CD4-positive, CD25-positive, alpha-beta regulatory T cell (primary cell): Measurements from ENCODE around the gene TNFRSF8. TPM values are rescaled to one million over a fixed set of nuclear protein-coding genes. Genes with fewer than 3 reads are reported as not detected.

ENCODE experiments used
- ATAC-seq, 2 donors: fragments of 150-1000 bp; cut with Tn5 transposase; one replicate each; pipeline ENCODE4 v1.10.0; 2021; ENCODE audit warnings: low read depth in 2 of 2, moderate number of reproducible peaks in 2 of 2, moderate library complexity in 1 of 2
- DNase-seq, 3 donors: peaks; one replicate each; pipeline versions ENCODE4 v3.0.0 to v3.0.0-alpha.2; 2012 to 2022; ENCODE audit warnings: mixed read lengths in 1 of 3
- H3K27ac ChIP-seq: one replicate; pipeline ENCODE4 v1.7.0; 2013; ENCODE audit warnings: mild to moderate bottlenecking, low read length; ENCODE audit not compliant: insufficient read depth, poor library complexity, severe bottlenecking
- H3K27me3 ChIP-seq: one replicate; pipeline ENCODE4 v1.7.0; 2013; ENCODE audit warnings: low read length; ENCODE audit not compliant: control insufficient read depth, insufficient read depth
- H3K36me3 ChIP-seq: one replicate; pipeline ENCODE4 v1.7.0; 2013; ENCODE audit warnings: mild to moderate bottlenecking, low read length, moderate library complexity; ENCODE audit not compliant: control insufficient read depth, insufficient read depth
- H3K4me1 ChIP-seq: 2 replicates; pipeline ENCODE4 v1.7.0; 2013; ENCODE audit warnings: mild to moderate bottlenecking, low read length; ENCODE audit not compliant: insufficient read depth, control insufficient read depth, poor library complexity, severe bottlenecking
- H3K4me3 ChIP-seq: one replicate; pipeline ENCODE4 v1.7.0; 2013; ENCODE audit warnings: low read depth, mild to moderate bottlenecking, low read length, moderate library complexity
- H3K9me3 ChIP-seq, 2 experiments: 1 replicate in 1 of 2; 2 replicates in 1 of 2; pipeline ENCODE4 v1.7.0; 2013; ENCODE audit warnings: low read length in 2 of 2, mild to moderate bottlenecking in 1 of 2, moderate library complexity in 1 of 2; ENCODE audit not compliant: control insufficient read depth in 2 of 2
- H3K27ac Mint-ChIP-seq, 3 donors: one replicate each; pipeline ENCODE4 v1.8.0; 2020 to 2022; ENCODE audit warnings: mild to moderate bottlenecking in 3 of 3, mixed read lengths in 3 of 3, moderate library complexity in 2 of 3
- H3K27me3 Mint-ChIP-seq: one replicate; pipeline ENCODE4 v1.8.0; 2022; ENCODE audit warnings: mild to moderate bottlenecking, mixed read lengths
- H3K36me3 Mint-ChIP-seq: one replicate; pipeline ENCODE4 v1.8.0; 2020; ENCODE audit warnings: mixed read lengths
- H3K4me1 Mint-ChIP-seq, 4 donors: one replicate each; pipeline ENCODE4 v1.8.0; 2020 to 2022; ENCODE audit warnings: mixed read lengths in 4 of 4, mild to moderate bottlenecking in 1 of 4
- H3K4me3 Mint-ChIP-seq, 4 donors: one replicate each; pipeline ENCODE4 v1.8.0; 2020 to 2022; ENCODE audit warnings: mild to moderate bottlenecking in 4 of 4, mixed read lengths in 4 of 4, moderate library complexity in 3 of 4
- H3K9me3 Mint-ChIP-seq, 7 donors: one replicate each; pipeline ENCODE4 v1.8.0; 2020 to 2022; ENCODE audit warnings: mixed read lengths in 7 of 7, mild to moderate bottlenecking in 3 of 7, moderate library complexity in 2 of 7
- polyA plus RNA-seq, 4 donors: library from polyadenylated mRNA; unstranded; fragments of 300-500 nt; fragmentation: Illumina TruSeq; gene quantifications; one replicate each; pipeline ENCODE4 v1.2.3, GENCODE V29; 2021
- total RNA-seq: library from RNA; stranded (reverse); gene quantifications from one replicate; pipeline ENCODE4 v1.2.3, GENCODE V29; 2022

The TNFRSF8 gene
- total and polyA plus RNA-seq, 5 donors from 2014 or later: 1.1 to 3.2 (median 1.6) TPM

GRCh38 chr1:12174924-12175810 is 112.1 kb downstream of the TNFRSF8 start:
- peaks cover 0 to 3% (median 0%) of the 10 kb centered on the region in 7 donors for H3K9me3 Mint-ChIP-seq
- DNase-seq (no peak), ATAC-seq (no peak)
- H3K4me3 ChIP-seq: peak overlapping the region; percentile 75
- H3K27me3 Mint-ChIP-seq: peaks cover 5% of the 10 kb centered on the region
- peak overlapping the region; percentile 95 to 99 (median 98) for H3K27ac Mint-ChIP-seq
- no peaks in the 10 kb centered on the region for H3K27me3 ChIP-seq
- peaks cover 16 to 96% (median 57%) of the 10 kb centered on the region in 4 donors for H3K4me1 Mint-ChIP-seq
- H3K4me3 Mint-ChIP-seq: peak overlapping the region; percentile 80 to 100 (median 90)
- H3K36me3 Mint-ChIP-seq: peaks cover 21% of the 10 kb centered on the region
- H3K36me3 ChIP-seq: peaks cover 7% of the 10 kb centered on the region
- peaks cover 99% of the 10 kb centered on the region for H3K4me1 ChIP-seq
- H3K27ac ChIP-seq: peak overlapping the region; percentile 97
- no peaks in the 10 kb centered on the region for H3K9me3 ChIP-seq

- Histone ChIP-seq H3K27me3 (no peaks in the 10 kb centered on the region), H3K36me3 (peaks cover 17% of the 10 kb centered on the region), H3K4me1 (peaks cover 99% of the 10 kb centered on the region), H3K27ac (peak overlapping the region; percentile 97), H3K9me3 (no peaks in the 10 kb centered on the region), H3K4me3 (peak overlapping the region; percentile 57)
- ATAC-seq (no peak), DNase-seq (peak in 1 of 3 donors; percentile 64)
- Mint-ChIP-seq H3K9me3 (peaks cover 0 to 3% (median 0%) of the 10 kb centered on the region in 7 donors), H3K4me3 (peak overlapping the region; percentile 38 to 100 (median 90)), H3K4me1 (peaks cover 13 to 98% (median 57%) of the 10 kb centered on the region in 4 donors), H3K27ac (peak overlapping the region; percentile 95 to 99 (median 98)), H3K27me3 (peaks cover 2% of the 10 kb centered on the region), H3K36me3 (peaks cover 14% of the 10 kb centered on the region)
These were observed 113.4 kb downstream of the TNFRSF8 start for GRCh38 chr1:12176298-12177118.

- Histone ChIP-seq H3K27ac (peak overlapping the region; percentile 97), H3K4me1 (peaks cover 99% of the 10 kb centered on the region), H3K36me3 (peaks cover 22% of the 10 kb centered on the region), H3K9me3 (no peaks in the 10 kb centered on the region), H3K4me3 (peak overlapping the region; percentile 62), H3K27me3 (no peaks in the 10 kb centered on the region)
- Mint-ChIP-seq H3K36me3 (peaks cover 12% of the 10 kb centered on the region), H3K4me1 (peaks cover 13 to 98% (median 59%) of the 10 kb centered on the region in 4 donors), H3K27me3 (no peaks in the 10 kb centered on the region), H3K27ac (peak overlapping the region; percentile 95 to 99 (median 98)), H3K9me3 (peaks cover 0 to 3% (median 0%) of the 10 kb centered on the region in 7 donors), H3K4me3 (peak overlapping the region; percentile 89 to 100 (median 92))
- ATAC-seq (no peak), DNase-seq (peak in 2 of 3 donors; percentile 42 to 59)
These were observed 114.3 kb downstream of the TNFRSF8 start for GRCh38 chr1:12177156-12177998.

DNA sequence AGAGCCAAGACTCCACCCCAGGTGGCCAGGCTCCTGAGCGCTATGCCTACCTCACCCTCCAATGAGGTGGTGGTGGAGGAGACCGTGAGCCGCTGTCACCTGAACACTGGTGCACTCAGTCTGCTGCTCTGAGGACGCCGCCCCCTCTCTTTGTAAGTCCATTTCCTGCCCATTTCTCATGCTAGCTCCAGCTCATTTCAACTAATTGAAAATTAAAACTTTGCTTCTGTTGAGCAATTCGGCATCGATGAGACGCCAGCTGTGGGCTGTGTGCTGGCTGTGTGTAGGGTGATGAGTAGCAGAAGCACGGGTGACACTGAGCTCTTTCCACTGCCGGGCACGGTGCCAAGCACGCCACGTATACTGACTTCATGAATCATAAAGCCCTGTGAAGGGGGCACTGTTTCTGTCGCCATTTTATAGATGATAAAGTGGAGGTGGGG is 114.9 kb downstream of the TNFRSF8 start:
- H3K36me3 ChIP-seq: peaks cover 26% of the 10 kb centered on the region
- peaks cover 14% of the 10 kb centered on the region for H3K36me3 Mint-ChIP-seq
- H3K27me3 Mint-ChIP-seq: no peaks in the 10 kb centered on the region
- peak overlapping the region; percentile 89 to 100 (median 92) for H3K4me3 Mint-ChIP-seq
- H3K27ac ChIP-seq: peak overlapping the region; percentile 97
- H3K9me3 ChIP-seq: no peaks in the 10 kb centered on the region
- peaks cover 0 to 3% (median 0%) of the 10 kb centered on the region in 7 donors for H3K9me3 Mint-ChIP-seq
- H3K27me3 ChIP-seq: no peaks in the 10 kb centered on the region
- H3K27ac Mint-ChIP-seq: peak overlapping the region; percentile 95 to 99 (median 98)
- peaks cover 99% of the 10 kb centered on the region for H3K4me1 ChIP-seq
- ATAC-seq: peak; percentile 80 to 83
- peak overlapping the region; percentile 62 for H3K4me3 ChIP-seq
- peaks cover 16 to 98% (median 59%) of the 10 kb centered on the region in 4 donors for H3K4me1 Mint-ChIP-seq
- DNase-seq: peak; percentile 89 to 93 (median 92)

DNA sequence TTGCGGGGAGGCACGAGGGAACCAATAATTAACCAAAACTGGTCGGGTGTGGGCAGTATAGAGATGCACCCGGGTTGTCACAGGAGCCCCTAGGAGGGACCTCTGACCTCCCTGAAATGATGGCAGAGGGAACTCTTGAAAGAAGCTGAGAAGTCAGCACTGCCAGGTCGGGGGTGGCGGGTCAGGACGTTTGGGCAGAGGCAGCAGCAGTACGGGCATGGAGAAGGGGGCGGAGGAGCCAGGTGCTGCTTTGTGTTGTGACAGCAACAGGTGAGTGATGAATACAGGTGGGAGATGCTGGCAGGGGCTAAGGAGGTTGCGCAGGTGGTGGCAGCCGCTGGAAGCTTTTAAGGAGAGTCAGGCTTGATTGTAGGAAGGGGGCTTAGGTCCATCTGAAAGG is 115.4 kb downstream of the TNFRSF8 start:
- H3K4me3 Mint-ChIP-seq: peak overlapping the region; percentile 89 to 100 (median 92)
- peak overlapping the region; percentile 95 to 99 (median 98) for H3K27ac Mint-ChIP-seq
- H3K4me1 Mint-ChIP-seq: peaks cover 20 to 98% (median 60%) of the 10 kb centered on the region in 4 donors
- H3K36me3 Mint-ChIP-seq: peaks cover 13% of the 10 kb centered on the region
- Histone ChIP-seq H3K4me3 (peak overlapping the region; percentile 62), H3K4me1 (peaks cover 99% of the 10 kb centered on the region), H3K36me3 (peaks cover 28% of the 10 kb centered on the region), H3K27ac (peak overlapping the region; percentile 97), H3K27me3 (no peaks in the 10 kb centered on the region), H3K9me3 (no peaks in the 10 kb centered on the region)
- peaks cover 0 to 3% (median 0%) of the 10 kb centered on the region in 7 donors for H3K9me3 Mint-ChIP-seq
- no peak for ATAC-seq
- no peaks in the 10 kb centered on the region for H3K27me3 Mint-ChIP-seq
- peak in 1 of 3 donors; percentile 22 for DNase-seq

DNA sequence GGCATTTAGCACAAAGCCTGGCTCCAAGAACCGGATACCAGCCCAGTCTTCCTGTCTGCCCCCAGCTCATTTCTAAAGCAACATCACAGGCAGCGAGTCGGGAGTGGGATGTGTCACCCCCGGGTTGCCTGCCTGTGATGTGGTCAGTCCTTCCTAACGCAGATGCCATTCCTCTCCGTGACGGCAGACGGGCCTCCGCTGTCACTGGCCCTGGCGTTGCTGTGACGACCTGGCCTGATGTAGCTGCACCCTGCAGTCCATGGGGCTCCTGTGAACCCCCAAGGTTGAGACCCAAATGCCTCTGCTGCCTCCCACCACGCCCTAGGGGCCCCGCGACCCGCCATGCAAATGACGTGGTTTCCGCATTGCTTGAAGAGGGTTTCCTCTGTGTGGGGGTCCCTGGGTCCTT is 116.0 kb downstream of the TNFRSF8 start:
- peak overlapping the region; percentile 97 for H3K27ac ChIP-seq
- DNase-seq (peak; percentile 76 to 87 (median 85)), ATAC-seq (peak; percentile 6 to 7)
- no peaks in the 10 kb centered on the region for H3K9me3 ChIP-seq
- H3K27me3 ChIP-seq: no peaks in the 10 kb centered on the region
- Mint-ChIP-seq H3K4me1 (peaks cover 23 to 98% (median 65%) of the 10 kb centered on the region in 4 donors), H3K27ac (peak overlapping the region; percentile 95 to 99 (median 98)), H3K27me3 (no peaks in the 10 kb centered on the region), H3K9me3 (no peaks in the 10 kb centered on the region), H3K4me3 (peak overlapping the region; percentile 89 to 100 (median 92)), H3K36me3 (peaks cover 14% of the 10 kb centered on the region)
- H3K4me3 ChIP-seq: peak overlapping the region; percentile 62
- H3K36me3 ChIP-seq: peaks cover 28% of the 10 kb centered on the region
- peaks cover 99% of the 10 kb centered on the region for H3K4me1 ChIP-seq
